Measurements from ENCODE around the gene RALB.
A peak's percentile ranks its signal among the peaks of the same experiment; 100 is the strongest.

Gene RALB

DNA sequence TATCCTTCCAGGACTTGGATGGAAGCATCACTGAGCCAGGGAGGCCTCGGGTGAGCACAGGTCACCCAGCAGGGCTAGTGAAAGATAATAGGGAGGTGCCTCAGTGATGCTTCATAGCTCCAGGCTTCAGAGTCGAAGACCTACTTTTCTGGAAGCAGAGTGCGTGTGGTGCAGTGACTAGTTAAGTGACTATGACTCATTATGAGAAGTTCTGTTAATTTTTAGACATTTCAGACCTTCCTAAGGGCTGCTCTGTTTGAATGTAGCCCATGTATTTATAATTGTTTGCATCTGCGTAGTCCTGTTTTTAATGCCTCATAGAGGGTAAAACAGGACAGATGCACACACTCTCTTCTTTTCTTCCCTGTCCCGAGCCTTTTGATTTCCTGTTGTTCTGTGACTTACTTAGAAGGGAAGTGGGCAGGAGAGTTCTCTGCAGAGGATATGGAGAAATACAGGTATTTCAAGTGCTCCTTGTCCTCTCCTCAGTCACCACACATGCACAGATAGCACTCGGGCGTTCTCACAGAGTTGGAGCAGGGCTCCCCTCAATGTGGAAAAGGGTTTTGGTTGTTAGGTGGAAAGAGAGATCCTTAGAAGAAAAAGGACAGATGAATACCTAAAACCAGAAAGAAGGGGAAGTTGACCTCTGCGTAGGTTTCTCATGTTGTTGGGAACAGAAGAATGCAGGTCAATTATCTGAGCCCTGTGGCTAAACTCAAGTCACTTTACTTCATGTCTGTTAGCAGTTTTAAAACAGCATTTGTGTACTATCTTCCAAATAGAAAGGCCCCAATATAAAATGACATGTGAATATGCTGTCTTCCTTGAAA is 34.7 kb downstream of the RALB start:
- TF ChIP-seq CTCF (IDR thresholded peaks at IDR 0.05; ENCODE audit: control extremely low read depth, extremely low read depth, low read depth, missing control alignments), result no peak

DNA sequence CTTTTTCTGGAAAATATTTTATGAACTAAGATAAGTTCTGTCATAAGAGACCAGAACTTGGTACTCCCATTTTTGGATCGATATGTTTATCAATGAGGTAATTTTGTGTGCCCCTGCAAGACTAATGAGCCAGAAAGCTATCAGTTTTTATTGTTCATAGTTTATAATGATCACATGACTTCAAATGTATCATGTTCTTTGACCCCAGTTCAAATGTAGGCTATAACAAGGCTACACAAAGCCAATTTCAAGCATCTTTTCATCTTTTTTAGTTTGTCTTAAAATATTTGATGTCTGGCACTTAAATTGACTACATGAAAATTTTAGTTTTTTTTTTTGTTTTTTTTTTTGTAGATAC is 35.3 kb downstream of the RALB start:
- no peak for DNase-seq (ENCODE audit: extremely low spot score)
- ChIA-PET CTCF (interaction anchor here (1.5 to 8.4 kb wide), 2 partner anchors 25 to 66 kb away, joined by 4 to 47 read pairs; no protein-coding TSS in a partner anchor), POLR2A (no interaction called here)
- TF ChIP-seq CTCF (IDR thresholded peaks at IDR 0.05; ENCODE audit: control extremely low read depth, extremely low read depth, low read depth, missing control alignments), result no peak

More for the DNA sequence above, 34.7 kb downstream of the RALB start:
- peak; percentile 75 for DNase-seq (ENCODE audit: extremely low spot score)
- POLR2A ChIA-PET, result interaction anchor here (0.6 kb wide), 1 partner anchor 55 kb away, joined by 3 read pairs; no protein-coding TSS in a partner anchor
- CTCF ChIA-PET, result interaction anchor here (1.7 to 8.4 kb wide), 3 partner anchors 12 to 26 kb away, joined by 4 to 47 read pairs (median 4); no protein-coding TSS in a partner anchor

GRCh38 chr2:120289221-120289906 is 36.7 kb downstream of the RALB start:
- DNase-seq (ENCODE audit: extremely low spot score), result no peak
- CTCF ChIA-PET, result interaction anchor here (0.7 to 8.4 kb wide), 5 partner anchors 12 to 68 kb away, joined by 3 to 47 read pairs (median 4); no protein-coding TSS in a partner anchor

DNA sequence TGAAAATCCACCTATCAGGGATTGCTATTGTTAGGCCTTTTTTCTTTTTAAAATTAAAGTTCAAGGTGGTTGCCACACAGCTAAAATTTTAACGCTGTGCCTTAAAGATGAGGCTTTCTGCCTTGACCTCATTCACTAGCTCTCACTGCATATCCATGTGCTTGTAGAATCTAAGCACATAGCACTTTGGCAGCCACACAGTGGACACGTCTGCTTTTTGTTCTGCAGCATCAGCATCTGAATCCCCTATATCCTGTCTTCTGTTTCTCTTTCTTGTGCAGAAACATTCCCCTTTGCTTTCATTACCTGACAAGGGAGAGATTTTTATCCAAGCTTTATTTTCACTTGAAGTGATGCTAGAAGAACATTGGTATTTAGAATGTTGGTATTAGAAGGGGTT is 38.1 kb downstream of the RALB start:
- DNase-seq (ENCODE audit: extremely low spot score), result no peak
- TF ChIP-seq CTCF (IDR thresholded peaks at IDR 0.05; ENCODE audit: control extremely low read depth, extremely low read depth, low read depth, missing control alignments), result no peak
- ChIA-PET POLR2A (no interaction called here), CTCF (interaction anchor here (1.0 to 8.4 kb wide), 5 partner anchors 12 to 144 kb away, joined by 3 to 47 read pairs (median 3); no protein-coding TSS in a partner anchor)

More at GRCh38 chr2:120289221-120289906, 36.7 kb downstream of the RALB start:
- POLR2A ChIA-PET, result no interaction called here
- TF ChIP-seq CTCF (IDR thresholded peaks at IDR 0.05; ENCODE audit: control extremely low read depth, extremely low read depth, low read depth, missing control alignments), result no peak

DNA sequence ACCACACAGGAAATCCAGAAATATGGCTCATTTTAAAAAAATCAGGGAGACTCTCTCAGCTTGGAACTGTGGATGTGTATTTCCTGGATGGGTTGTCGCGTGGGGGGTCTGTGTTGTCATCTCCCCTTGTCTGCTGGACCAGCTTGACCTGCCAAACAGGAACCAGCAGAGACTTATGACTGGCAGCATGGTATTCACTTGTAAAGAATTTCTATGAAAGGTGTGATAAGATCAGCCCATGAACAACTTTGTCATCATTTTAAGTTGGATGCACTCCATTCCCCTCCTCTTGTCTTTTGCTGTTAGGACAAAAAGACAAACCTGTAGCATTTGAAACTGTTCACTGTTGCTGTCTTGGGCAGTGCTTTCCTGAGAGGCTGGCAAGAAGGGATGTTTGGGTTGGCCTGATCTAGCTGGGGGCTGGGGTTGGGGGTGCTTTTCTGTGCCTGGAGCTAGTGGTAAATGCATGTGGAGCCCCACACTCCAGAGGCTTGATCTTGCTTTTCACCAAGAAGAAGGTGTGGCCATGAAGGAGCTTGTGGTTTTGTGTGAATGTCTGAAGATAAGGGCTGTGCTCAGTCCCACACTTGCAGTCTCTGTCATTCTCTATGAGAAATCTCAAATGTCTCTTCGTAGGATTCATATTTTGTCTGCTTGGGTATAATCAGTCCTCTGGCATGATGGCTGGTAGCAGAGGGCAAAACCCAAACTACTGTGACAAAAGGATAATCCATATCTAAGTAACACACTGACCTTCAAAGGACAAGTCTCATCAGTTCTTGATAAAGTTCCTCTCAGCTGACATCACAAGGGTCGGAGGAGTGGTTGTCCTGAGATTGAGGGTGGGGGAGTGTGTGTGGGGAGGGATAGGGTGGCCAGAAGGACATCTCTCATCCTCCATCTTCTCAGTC is 39.0 kb downstream of the RALB start:
- no peak for TF ChIP-seq CTCF (IDR thresholded peaks at IDR 0.05; ENCODE audit: control extremely low read depth, extremely low read depth, low read depth, missing control alignments)
- DNase-seq (ENCODE audit: extremely low spot score), result no peak
- CTCF ChIA-PET, result interaction anchor here (1.0 to 8.4 kb wide), 7 partner anchors 11 to 42 kb away, joined by 3 to 47 read pairs (median 4); no protein-coding TSS in a partner anchor

More for the DNA sequence above, 39.0 kb downstream of the RALB start:
- POLR2A ChIA-PET, result no interaction called here

Data from GM10248 (cell line).